GM12891 (cell line): ENCODE results near the gene SLC10A4.

Experiments
- POU2F2 ChIP-seq: IDR thresholded peaks from 2 replicates; pipeline ENCODE4 v1.6.1; 2011; ENCODE audit warnings: low read depth, mild to moderate bottlenecking, control low read depth, low read length, moderate library complexity
- TAF1 ChIP-seq: IDR thresholded peaks from 2 replicates; pipeline ENCODE4 v1.6.1; 2011; ENCODE audit warnings: low read depth, low read length, control low read depth

- no peak for TF ChIP-seq POU2F2
- TF ChIP-seq TAF1: no peak
These were observed 35.0 kb downstream of the SLC10A4 start for GRCh38 chr4:48518143-48518542.
